DMS153 treated with DMSO at 0.1 percent for 48 hours (cell line): ENCODE measurements around the gene MRPL39.
"Not testable (repeated sequence)": the region's sequence is repeated elsewhere in the genome, so short reads cannot be mapped to it uniquely, and the experiment has no call there.

Experiments
- DNase-seq: peaks from one replicate; lab custom pipeline; 2025; ENCODE audit not compliant: unreplicated experiment; lab: John Stamatoyannopoulos, UW

Gene MRPL39

GRCh38 chr21:25607151-25608043 lies at the start of gene MRPL39:
TSS of gene MRPL39 (minus strand) at chr21:25607481. CDS start at chr21:25607475, 6 bp downstream.
- DNase-seq = peak; percentile 67

GRCh38 chr21:25656412-25656811 lies 49.1 kb upstream of the MRPL39 start:
- no peak for DNase-seq

GRCh38 chr21:25649146-25649545 lies 41.9 kb upstream of the MRPL39 start:
- no peak for DNase-seq

- DNase-seq = no peak
Observed at GRCh38 chr21:25647647-25648046, 40.4 kb upstream of the MRPL39 start.

GRCh38 chr21:25646474-25646873 lies 39.2 kb upstream of the MRPL39 start:
- no peak for DNase-seq

GRCh38 chr21:25643486-25643885 lies 36.2 kb upstream of the MRPL39 start:
- no peak for DNase-seq

GRCh38 chr21:25640943-25641292 lies 33.6 kb upstream of the MRPL39 start:
- no peak for DNase-seq

- no peak for DNase-seq
Observed at GRCh38 chr21:25640202-25640942, 33.1 kb upstream of the MRPL39 start.

GRCh38 chr21:25639551-25640201 lies 32.4 kb upstream of the MRPL39 start:
- no peak for DNase-seq

GRCh38 chr21:25638660-25639550 lies 31.6 kb upstream of the MRPL39 start, which contains the start of gene JAM2:
TSS of gene JAM2 (plus strand) at chr21:25639258. CDS start at chr21:25639822, 564 bp downstream.
- DNase-seq = no peak

GRCh38 chr21:25637851-25638659 lies 30.8 kb upstream of the MRPL39 start:
- DNase-seq = no peak

- no peak for DNase-seq
Observed at GRCh38 chr21:25636727-25637126, 29.4 kb upstream of the MRPL39 start.

GRCh38 chr21:25635310-25635709 lies 28.0 kb upstream of the MRPL39 start:
- no peak for DNase-seq

- no peak for DNase-seq
Observed at GRCh38 chr21:25632296-25632695, 25.0 kb upstream of the MRPL39 start.

- no peak for DNase-seq
Observed at GRCh38 chr21:25626757-25627156, 19.5 kb upstream of the MRPL39 start.

- not testable (repeated sequence) for DNase-seq
Observed at GRCh38 chr21:25625776-25626555, 18.7 kb upstream of the MRPL39 start.

- no peak for DNase-seq
Observed at GRCh38 chr21:25625036-25625435, 17.8 kb upstream of the MRPL39 start.

- no peak for DNase-seq
Observed at GRCh38 chr21:25624511-25624910, 17.2 kb upstream of the MRPL39 start.

GRCh38 chr21:25619198-25619597 lies 11.9 kb upstream of the MRPL39 start:
- DNase-seq = no peak
